Ureter (tissue), 1 donor: ENCODE results near the gene EVL. TPM values are rescaled to one million over a fixed set of nuclear protein-coding genes. Genes with fewer than 3 reads are reported as not detected.

ENCODE experiments used
- DNase-seq: peaks from one replicate; pipeline ENCODE4 v3.0.0-alpha.2; 2020; ENCODE audit warnings: low spot score
- total RNA-seq: library from RNA; stranded (reverse); gene quantifications from one replicate; pipeline ENCODE4 v1.2.4, GENCODE V29; 2023
- donor health status: DM: yes; HTN: yes; CAD: no.

The EVL gene
- total RNA-seq, 1 donor from 2014 or later = 121 TPM

- no peak for DNase-seq
These were observed 63.5 kb downstream of the EVL start for GRCh38 chr14:100128688-100129087.

- no peak for DNase-seq
These were observed 64.0 kb downstream of the EVL start for GRCh38 chr14:100129161-100129589.

DNA sequence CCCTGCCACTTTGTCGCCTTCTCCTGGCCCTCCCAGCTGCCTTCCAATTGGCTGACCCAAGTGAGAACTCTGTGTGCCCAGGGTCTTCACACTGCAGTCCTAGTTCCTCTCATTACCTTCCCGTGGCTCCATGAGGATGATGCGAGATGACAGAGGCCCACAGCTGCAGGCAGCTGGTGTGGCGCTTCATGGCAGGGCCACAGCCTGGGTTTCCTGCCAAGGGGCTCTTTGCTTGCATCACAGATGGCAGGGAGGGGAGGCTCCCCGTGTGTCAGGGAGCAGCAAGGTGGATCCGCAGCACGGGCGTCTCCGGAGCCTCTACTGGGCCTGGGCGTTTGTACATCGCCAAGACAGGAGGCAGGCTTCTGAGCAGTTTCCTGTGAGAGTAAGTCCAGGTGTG, 65.3 kb downstream of the EVL start:
- DNase-seq = no peak

DNA sequence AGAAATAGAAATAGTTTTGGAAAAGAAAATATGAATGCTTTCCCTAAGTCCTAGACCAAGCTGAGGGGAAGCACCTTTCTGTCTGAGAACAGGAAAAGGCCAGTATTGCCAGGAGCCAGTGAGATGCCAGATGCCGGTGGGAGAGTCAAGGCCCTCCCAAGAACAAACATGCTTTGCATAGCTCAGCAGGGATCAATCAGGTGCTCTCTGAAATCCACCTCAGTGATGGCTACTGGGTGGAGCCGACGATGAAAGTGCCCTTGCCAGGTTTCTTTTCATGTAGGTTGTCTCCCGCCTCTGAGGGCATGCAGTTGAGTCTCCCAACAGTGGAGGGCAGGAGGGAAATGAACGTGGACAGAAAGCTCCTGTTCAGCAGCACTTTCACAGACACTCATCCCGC, 66.0 kb downstream of the EVL start:
- DNase-seq = peak; percentile 67

- no peak for DNase-seq
These were observed 67.1 kb downstream of the EVL start for GRCh38 chr14:100132161-100132902.

DNA sequence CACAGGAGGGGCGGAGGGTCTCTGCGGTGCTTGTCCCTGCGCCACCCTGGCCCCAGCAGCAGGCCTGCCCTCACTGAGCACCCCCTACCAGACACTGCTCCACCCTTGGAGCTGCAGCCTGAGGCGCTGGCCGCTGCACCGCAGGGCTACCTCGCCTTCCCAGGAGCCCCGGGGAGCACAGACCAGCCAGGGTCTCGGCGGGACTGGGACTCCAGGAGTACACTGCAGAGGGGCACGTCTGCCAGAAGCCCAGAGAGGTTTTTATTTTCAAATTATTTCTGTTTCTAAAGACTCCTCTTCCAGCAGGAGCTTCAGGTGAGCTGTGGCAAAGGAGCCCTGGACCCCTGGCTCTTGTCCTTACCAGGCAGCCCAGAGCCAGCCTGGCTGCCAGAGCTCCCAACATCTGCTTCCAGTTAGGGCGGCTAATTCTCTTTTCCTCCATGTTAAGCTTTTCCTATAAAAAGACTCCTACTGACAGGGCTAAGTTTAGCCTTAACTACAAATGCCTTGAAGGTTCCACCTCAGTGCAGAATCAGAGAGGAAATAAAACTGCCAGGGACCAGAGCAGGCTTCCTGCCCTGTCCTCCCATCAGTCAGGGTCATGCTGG, 67.8 kb downstream of the EVL start:
- no peak for DNase-seq

GRCh38 chr14:100134586-100134985, 69.4 kb downstream of the EVL start:
- DNase-seq = no peak

- no peak for DNase-seq
These were observed 69.9 kb downstream of the EVL start for GRCh38 chr14:100135073-100135472.

- no peak for DNase-seq
These were observed 70.6 kb downstream of the EVL start for GRCh38 chr14:100135784-100136183.

- no peak for DNase-seq
These were observed 72.0 kb downstream of the EVL start for GRCh38 chr14:100137173-100137572.

- DNase-seq = no peak
These were observed 73.0 kb downstream of the EVL start for GRCh38 chr14:100138082-100138787.

GRCh38 chr14:100138955-100139354, 73.7 kb downstream of the EVL start:
- DNase-seq = no peak

GRCh38 chr14:100140452-100141078, 75.3 kb downstream of the EVL start:
- no peak for DNase-seq

GRCh38 chr14:100141098-100141497, 75.9 kb downstream of the EVL start:
- no peak for DNase-seq

DNA sequence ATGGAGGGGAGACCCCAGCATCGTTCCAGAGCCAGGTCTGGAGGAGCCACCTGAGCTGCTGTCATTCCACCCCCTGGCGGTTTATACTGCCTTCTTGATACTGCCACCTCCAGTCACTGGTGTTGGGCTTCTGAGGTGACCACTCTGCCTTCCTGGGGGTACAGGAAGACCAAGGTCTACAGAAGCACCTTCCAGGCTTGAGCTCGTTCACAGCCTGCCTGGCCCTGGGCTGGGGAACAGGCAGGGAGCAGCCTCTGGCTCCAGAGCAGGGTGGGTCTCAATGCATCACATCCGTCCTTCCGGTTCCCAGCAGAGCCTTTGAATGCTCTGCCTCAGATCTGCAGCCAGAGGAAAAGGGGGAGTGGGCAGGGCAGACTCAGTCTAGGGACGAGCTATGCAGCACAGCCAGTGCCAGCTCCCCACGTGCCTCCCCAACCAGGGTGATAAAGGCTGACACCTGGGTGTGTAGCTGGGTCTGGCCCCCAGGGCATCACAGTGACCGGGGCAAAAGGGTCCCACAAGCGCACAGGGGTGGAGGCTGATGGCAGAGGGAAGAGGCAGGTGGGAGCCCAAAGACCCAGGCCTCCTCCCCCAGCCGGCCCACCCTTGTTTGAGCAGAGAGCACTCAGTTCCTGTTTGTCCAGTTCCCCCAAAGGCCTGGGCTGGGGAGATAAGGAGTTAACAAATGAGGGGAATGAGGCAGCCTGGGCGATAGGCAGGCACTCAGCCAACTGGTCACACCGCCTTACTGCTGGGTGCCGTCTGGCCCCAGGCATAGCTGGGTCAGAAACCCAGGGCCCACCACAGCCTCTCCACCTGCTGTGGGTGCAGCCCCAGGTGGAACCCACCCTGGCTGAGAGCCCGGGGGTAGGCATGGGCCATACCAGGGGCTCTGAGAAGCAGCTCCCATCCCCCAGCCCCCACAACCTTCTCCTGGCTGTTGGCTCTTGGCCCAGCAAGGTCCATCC, 77.1 kb downstream of the EVL start:
- DNase-seq = peak; percentile 87

- no peak for DNase-seq
These were observed 78.3 kb downstream of the EVL start for GRCh38 chr14:100143523-100143922.

GRCh38 chr14:100143934-100144333, 78.7 kb downstream of the EVL start:
- no peak for DNase-seq

DNA sequence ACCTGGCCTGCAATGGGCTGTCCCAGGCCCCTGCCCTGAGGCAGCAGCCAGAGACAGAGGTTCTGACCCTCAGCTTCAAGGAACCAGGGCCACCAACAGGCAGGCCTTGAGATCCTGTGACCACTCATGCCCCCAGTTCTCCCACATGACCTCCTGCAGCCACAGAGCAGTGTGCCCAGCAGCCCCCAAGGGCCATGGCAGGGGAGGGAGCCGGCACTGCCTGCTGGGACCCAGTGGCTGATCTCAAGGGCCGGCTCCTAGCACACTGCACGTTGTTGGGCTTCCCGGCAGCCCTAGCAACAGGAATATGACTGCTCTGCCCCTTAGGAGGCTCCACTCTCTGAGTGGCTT, 79.4 kb downstream of the EVL start:
- DNase-seq = no peak

- no peak for DNase-seq
These were observed 79.9 kb downstream of the EVL start for GRCh38 chr14:100144996-100145646.

- no peak for DNase-seq
These were observed 80.7 kb downstream of the EVL start for GRCh38 chr14:100145682-100146464.
